Stimulated activated CD4-positive, alpha-beta T cell treated with anti-CD3 and anti-CD28 coated beads, Interleukin-2, amount 100 ng/mL, for 4 hours (primary cell): ENCODE data around the gene ANXA2.

Experiments
- DNase-seq: peaks from one replicate; pipeline ENCODE4 v3.0.0-alpha.2; 2020; ENCODE audit warnings: low read depth

The ANXA2 gene

GRCh38 chr15:60370105-60370868 is 27.5 kb downstream of the ANXA2 start:
- DNase-seq = no peak

GRCh38 chr15:60369696-60370095 is 28.1 kb downstream of the ANXA2 start:
- no peak for DNase-seq

DNA sequence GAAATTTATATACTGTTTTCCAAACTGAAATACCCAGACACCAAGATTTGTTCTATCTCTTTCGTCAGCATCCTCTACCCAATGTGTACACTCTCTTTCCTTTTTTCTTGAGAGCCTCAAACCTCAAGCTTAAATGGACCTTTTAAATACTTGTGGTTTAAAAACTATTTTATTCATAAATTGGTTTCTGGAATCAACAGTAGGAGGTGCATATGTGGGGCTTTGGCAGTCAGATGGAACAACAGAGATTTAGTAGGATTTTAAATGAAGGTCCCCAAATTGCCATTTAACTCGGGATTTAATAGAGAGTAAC is 33.2 kb downstream of the ANXA2 start:
- no peak for DNase-seq

DNA sequence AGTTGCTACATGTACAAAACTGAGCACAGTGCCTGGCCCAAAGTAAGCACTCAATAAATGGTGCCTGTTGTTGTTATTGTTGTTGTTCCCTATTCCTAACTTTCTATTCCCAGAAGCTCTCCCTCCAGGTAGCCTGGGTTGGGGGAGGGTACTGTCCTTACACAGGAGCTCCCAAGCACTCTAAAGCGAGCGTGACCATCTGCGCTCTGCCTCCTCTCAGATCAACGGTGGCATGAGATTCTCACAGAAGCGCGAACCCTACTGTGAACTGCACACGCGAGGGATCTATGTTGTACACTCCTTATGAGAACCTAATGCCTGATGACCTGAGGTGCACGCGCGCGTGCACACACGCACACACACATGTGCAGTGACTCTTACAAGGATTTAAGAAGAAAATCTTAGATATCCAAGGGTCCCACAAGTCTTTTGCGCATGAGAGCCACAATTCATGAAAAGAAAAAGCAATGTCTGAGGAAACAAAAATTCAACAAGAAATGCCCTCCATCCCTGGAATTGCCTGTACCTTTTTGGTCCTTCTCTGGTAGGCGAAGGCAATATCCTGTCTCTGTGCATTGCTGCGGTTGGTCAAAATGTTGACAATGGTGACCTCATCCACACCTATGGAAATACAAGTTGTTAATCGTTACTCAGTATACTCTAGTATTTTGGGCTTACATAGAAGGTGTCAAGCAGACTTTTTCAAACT is 33.7 kb downstream of the ANXA2 start:
- no peak for DNase-seq

DNA sequence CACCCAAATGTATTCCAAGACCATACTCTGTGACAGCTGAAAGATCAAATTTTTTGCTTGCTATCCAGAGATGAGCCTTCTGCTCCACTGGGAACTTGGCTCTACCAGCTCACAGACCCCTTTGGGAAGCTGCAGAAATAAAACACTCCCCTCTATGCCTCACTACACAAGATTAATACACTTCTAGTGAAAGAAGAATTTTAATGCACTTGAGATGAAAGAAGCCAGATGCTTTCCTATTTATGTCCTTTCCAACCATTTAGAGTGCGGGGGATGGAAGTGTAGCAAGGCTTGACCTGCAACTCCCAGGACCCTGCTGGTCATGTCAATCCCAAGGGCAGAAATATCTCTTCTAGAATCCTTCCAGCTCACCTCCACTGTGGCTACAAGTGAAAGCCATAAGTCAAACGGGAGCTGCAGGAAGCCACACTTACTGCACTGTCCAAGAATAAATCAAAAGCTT is 34.7 kb downstream of the ANXA2 start:
- DNase-seq = no peak

DNA sequence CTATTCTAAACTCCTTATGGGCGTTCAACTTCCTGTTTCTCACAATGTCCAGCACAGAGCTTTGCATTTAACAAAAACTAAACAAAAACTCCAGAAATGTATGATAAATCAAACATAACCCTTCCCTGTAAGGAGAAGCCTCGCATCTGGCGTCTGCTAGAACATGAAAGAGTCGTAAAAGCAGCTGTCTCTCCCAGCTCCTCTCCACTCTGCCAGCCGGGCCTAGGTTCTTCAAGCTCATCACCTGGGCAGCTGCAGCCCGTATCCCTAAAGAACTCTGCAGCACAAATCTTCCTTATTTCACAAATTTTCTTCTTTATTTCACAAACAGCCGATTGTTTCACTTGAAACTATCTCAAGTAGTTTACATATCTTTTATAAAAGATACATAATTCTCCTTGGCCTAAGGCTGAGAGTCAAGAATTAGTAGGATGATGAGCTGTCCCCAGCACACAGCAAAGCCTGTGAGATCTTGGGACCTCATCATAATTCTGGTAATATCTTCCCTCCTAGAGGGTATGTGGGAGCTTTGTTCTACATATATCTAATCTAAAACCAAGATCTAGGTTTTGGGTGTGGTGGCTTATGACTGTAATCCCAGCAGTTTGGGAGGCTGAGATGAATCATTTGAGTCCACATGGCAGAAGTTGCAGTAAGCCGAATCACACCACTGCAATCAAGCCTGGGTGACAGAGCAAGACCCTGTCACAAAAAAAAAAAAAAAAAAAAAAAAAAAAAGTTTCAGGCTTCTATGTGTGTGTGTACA is 35.3 kb downstream of the ANXA2 start:
- DNase-seq = peak; percentile 9

GRCh38 chr15:60359738-60360137 is 38.0 kb downstream of the ANXA2 start:
- peak; percentile 19 for DNase-seq

DNA sequence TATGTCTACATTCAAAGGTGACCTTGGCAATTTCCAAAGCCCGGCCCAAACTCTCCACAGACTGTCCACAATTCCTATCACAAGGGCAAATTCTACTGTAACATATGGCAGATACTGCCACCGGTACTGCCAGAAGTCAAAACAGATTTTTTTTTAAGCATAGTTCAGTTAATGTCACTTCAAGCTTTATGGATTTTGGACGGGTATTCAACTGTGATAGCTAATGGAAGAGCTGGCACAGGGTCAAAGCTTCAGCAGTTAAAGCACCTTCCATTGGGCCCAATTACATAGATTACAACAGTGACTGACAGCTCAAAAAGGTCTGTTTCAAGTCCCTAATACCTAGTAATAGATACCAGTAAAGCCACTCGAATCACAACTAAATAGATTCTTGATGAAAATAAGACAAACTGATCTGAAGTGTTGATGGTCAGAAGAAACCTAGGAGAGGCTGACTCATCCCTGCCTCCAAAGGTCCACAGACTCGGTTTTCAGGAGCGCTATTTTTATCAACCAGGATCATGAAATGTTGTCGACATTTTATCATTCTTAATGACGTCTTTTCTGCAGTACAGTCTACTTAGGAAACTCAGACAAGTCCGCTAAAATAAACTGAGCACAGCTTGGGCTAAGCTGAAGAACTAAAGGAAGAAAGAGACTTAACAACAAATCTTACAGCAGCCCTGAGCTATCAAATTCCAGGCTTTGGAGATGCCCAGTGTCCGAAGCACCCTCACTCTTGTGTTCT is 38.7 kb downstream of the ANXA2 start:
- DNase-seq = no peak

DNA sequence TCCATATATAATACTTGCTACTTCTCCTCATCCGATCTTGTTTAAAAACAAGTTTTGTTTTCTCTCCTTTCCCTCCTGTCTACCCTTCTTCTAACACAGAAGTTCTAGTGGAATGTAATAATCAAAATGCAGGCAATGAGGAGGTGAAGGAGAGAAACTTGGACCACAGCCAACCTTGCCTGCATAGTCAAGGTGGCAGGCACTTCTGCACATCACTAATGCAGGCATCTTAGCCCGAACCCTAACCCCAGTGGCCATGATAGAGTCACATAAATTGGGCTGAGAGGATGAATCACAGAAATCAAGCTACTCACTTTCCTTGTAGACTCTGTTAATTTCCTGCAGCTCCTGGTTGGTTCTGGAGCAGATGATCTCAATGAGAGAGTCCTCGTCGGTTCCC is 41.0 kb downstream of the ANXA2 start:
- DNase-seq = no peak

GRCh38 chr15:60355148-60355857 is 42.5 kb downstream of the ANXA2 start:
- DNase-seq = no peak

DNA sequence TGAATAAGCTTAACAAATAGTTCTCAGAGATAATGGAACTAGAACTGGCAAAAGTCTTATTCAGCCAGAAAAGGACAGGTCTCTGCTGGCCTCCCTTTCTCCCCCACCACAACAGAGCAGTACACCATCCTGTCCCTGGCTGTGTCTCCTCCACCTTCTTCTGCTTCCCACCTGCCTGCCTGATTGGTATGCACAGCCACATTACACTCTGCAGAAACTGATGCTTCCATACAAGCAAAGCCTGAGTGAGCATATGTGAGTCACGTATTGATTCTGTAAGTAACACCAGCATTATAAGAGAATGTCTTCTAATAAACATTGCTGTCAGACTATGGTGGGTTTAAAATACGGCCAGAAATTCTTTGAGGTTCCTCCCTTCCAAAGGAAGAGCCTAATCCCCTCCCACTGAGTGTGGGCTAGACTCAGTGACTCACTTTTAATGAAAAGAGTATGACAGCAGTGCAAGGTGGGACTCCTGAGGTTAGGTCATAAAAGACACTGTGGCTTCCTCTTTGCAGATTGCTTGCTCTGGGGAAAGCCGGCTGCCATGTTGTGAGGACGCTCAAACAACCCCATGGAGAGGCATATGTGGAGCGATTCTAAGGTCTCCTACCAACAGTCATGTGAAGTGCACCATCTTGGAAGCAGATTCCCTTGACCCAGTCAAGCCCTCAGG is 44.4 kb downstream of the ANXA2 start:
- no peak for DNase-seq

DNA sequence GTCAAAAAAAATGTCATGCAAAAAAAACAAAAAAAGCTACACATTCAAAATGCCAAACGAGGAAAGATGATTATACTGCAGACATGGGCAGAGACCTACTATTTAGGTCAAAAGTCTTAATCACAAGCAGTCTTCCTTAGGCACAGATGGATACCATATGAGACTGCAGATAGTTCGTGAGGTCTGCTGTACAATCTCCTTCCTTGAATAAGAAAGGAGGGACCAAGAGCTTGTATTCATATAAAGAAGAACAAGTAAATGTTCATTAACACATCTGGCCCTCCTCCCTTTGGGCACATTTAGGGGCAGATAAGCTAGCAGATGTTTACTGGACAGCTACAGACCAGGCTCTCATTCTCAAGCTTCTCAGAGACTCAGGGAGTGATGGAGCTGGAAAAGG is 45.3 kb downstream of the ANXA2 start:
- DNase-seq = no peak

DNA sequence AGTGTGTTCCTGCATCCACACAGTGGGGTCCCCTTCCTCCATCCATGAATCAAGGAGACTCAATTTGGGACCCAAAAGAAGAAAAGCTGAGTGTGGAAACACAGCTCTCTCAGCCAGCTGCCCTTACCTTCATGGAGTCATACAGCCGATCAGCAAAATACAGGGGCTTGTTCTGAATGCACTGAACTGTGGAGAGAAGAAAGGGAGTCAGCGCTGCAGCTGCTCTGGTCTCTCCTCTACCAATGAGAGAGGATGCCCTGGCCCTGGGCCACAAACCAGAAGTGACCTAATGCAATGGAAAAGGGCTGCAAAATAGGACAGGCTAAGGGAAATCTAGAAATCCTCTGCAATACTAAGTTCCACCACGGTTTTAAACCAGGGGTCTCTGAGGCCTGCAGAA is 46.7 kb downstream of the ANXA2 start:
- DNase-seq = no peak

DNA sequence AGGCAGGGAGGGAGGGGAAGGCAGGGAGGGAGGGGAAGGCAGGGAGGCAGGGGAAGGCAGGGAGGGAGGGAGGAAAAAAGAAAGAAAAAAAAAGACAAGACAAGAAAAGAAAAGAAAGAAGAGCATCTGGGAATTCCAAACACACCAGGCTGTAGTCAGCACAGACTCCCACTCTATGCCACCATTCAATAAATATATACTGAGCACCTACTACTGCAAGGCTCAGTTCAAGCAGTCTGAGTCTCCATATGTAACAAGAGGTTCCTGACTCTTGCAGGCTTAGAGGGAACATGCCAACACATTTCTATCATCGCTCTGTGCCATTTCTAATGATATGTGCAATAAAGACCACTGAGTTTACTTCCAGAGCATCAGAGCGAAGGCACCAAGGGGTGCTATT is 47.7 kb downstream of the ANXA2 start:
- no peak for DNase-seq

- no peak for DNase-seq
Observed at GRCh38 chr15:60349589-60349988, 48.2 kb downstream of the ANXA2 start.

- DNase-seq = no peak
Observed at GRCh38 chr15:60347480-60348049, 50.2 kb downstream of the ANXA2 start.

DNA sequence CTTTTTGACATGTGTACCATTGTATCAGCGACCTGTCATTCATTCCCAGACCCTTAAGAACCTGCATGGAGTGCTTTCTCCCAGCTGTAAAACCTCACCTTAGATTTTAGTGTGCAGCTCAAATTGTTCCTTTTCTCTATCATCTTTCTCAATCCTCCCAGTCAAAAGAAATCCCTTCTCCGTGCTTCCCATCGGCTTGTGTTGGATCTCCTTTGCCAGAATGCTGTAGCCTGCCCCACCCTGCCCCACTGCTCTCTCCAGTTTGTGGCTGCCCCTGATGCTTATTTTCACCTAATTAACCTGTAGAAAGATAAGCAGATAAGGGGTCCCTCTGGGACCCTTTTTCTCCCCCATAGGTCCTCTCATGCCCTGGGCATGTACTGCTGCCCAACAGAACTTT is 51.1 kb downstream of the ANXA2 start:
- DNase-seq = no peak

DNA sequence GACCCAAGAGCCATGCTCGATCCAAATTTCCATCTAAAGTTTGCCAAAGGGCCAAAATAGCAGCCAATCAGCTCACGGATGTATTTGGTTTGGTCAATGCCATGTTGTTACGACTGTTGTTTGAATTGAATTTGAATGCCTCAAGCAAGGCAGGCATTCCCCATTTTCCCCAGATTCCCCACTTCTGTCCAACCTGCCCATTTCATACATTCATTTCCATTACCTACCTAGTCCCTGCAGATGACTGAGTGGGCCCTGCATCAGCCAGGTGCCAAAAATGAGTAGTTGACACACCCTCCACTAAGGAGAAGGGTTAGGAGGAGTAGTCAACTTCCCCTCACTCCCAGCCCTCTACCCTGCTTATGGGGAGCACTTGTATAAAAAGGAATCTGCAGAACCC is 51.7 kb downstream of the ANXA2 start:
- no peak for DNase-seq

GRCh38 chr15:60345598-60345997 is 52.2 kb downstream of the ANXA2 start:
- no peak for DNase-seq

DNA sequence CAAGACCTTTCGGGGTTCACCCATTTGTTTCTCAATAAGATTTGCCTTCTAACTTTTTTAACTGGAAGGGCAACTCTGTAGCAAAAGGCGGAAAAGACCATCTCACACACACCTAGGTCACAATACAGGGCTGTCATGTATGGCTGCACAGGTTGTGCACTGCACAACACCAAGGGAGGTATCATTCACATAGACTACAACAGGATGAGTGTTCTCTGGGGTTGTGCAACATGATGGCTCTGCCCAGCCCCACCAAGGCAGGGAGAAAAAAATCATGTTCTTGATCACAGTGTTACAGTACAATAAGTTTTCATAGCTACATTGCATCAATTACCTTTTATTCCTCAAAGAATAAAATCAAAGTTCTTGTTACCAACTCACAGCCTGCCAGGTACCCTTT is 52.8 kb downstream of the ANXA2 start:
- no peak for DNase-seq

GRCh38 chr15:60344461-60344860 is 53.3 kb downstream of the ANXA2 start:
- no peak for DNase-seq
